Retina (tissue), 1 donor: ENCODE results near the gene WARS2.

Source experiments
- DNase-seq: peaks from one replicate; pipeline ENCODE4 v3.0.0-alpha.2; 2016

WARS2 gene

GRCh38 chr1:118981436-118981835 lies 159.0 kb downstream of the WARS2 start:
- peak; percentile 8 for DNase-seq
